Spleen (tissue), 7 donors: Measurements from ENCODE around the gene CLEC18B.
"Not testable (repeated sequence)": the region's sequence is repeated elsewhere in the genome, so short reads cannot be mapped to it uniquely, and the experiment has no call there.

Experiments used
- CTCF ChIP-seq, 11 experiments: fragments of 200-600 bp in 7 of 11; fragments of 450-650 bp in 4 of 11; sonication (generic) in 4 of 11; IDR thresholded peaks in 8 of 11; conservative IDR thresholded peaks in 3 of 11; 1 replicate in 7 of 11; 2 replicates in 4 of 11; pipeline versions ENCODE4 v1.4.0 to v1.8.0; 2016 to 2021; ENCODE audit warnings: antibody characterized with exemption in 11 of 11, inconsistent platforms in 4 of 11, mild to moderate bottlenecking in 1 of 11
- POLR2A ChIP-seq, 3 donors: fragments of 450-650 bp; IDR thresholded peaks; one replicate each; pipeline ENCODE4 v1.5.1; 2017; ENCODE audit warnings: antibody characterized with exemption in 3 of 3, mild to moderate bottlenecking in 1 of 3
- POLR2AphosphoS5 ChIP-seq, 3 donors: sonication (generic); formaldehyde crosslinking; IDR thresholded peaks; one replicate each; pipeline ENCODE4 v1.5.1; 2017; ENCODE audit warnings: antibody characterized with exemption in 3 of 3
- donor health status: DM: no; HTN: no; CAD: no; lungs with moderate emphysema.
- donor health status: DM: no; HTN: no; CAD: no.
- donor health status: DM: no; HTN: no; CAD: no.

- not testable (repeated sequence) for TF ChIP-seq CTCF (IDR thresholded peaks at IDR 0.05 in 8 of 11, conservative IDR thresholded peaks at IDR 0.05 in 3 of 11); POLR2AphosphoS5 (IDR thresholded peaks at IDR 0.05); POLR2A (IDR thresholded peaks at IDR 0.05)
These were observed 8.4 kb downstream of the CLEC18B start for GRCh38 chr16:74412775-74413390.
